ENCODE data around the gene CDHR2.

DNA sequence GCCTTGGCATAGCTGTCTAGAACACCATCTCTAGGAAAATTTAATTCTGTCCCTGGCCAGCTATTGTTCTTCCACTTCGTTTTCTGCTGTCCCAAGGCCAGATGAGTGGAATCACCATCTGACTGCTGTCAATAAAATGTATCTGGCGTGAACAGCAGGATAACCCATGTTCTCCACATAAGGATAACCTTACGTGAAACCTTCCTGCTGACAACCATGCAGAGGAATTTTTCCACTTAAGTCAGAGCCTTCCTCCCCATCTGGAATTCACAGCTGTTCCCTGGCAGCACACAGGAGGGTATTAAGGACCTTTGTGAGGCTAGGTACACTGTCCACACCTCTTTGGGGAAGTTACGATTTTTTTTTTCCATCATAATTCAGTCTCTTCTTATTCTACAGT is 40.5 kb upstream of the CDHR2 start:
- TF ChIP-seq, protein P1, sequence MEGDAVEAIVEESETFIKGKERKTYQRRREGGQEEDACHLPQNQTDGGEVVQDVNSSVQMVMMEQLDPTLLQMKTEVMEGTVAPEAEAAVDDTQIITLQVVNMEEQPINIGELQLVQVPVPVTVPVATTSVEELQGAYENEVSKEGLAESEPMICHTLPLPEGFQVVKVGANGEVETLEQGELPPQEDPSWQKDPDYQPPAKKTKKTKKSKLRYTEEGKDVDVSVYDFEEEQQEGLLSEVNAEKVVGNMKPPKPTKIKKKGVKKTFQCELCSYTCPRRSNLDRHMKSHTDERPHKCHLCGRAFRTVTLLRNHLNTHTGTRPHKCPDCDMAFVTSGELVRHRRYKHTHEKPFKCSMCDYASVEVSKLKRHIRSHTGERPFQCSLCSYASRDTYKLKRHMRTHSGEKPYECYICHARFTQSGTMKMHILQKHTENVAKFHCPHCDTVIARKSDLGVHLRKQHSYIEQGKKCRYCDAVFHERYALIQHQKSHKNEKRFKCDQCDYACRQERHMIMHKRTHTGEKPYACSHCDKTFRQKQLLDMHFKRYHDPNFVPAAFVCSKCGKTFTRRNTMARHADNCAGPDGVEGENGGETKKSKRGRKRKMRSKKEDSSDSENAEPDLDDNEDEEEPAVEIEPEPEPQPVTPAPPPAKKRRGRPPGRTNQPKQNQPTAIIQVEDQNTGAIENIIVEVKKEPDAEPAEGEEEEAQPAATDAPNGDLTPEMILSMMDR (IDR thresholded peaks at IDR 0.05 in 4 of 5, conservative IDR thresholded peaks at IDR 0.05 in 1 of 5) = no peak
- no peak for TF ChIP-seq POLR2A (IDR thresholded peaks at IDR 0.05)

Measured in gastrocnemius medialis (tissue), 4 donors.